Measurements from ENCODE around the gene LRRC15.

DNA sequence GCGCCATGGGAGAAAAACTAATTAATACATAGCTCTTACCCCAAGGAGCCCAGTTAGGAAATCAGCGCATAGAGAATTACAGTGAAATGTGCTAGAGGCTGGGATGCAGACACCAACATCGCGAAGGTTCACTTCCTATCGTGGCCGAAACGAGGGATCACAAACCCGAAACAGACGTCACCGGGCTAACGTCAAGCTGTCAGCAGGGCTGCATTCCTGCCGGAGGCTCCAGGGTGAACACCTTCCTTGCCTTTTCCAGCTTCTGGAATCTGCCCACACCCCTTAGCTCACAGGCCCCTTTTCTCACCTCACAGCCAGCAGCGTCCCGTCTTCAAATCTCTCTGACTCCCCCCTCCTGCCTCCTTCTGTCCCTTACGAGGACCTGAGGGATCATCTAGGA is 16.5 kb upstream of the LRRC15 start:
- TF ChIP-seq, protein P1, sequence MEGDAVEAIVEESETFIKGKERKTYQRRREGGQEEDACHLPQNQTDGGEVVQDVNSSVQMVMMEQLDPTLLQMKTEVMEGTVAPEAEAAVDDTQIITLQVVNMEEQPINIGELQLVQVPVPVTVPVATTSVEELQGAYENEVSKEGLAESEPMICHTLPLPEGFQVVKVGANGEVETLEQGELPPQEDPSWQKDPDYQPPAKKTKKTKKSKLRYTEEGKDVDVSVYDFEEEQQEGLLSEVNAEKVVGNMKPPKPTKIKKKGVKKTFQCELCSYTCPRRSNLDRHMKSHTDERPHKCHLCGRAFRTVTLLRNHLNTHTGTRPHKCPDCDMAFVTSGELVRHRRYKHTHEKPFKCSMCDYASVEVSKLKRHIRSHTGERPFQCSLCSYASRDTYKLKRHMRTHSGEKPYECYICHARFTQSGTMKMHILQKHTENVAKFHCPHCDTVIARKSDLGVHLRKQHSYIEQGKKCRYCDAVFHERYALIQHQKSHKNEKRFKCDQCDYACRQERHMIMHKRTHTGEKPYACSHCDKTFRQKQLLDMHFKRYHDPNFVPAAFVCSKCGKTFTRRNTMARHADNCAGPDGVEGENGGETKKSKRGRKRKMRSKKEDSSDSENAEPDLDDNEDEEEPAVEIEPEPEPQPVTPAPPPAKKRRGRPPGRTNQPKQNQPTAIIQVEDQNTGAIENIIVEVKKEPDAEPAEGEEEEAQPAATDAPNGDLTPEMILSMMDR (conservative IDR thresholded peaks at IDR 0.05) = no peak
- no peak for TF ChIP-seq EZH2 (IDR thresholded peaks at IDR 0.05; ENCODE audit: low read depth)

Measured in PC-9 (cell line).